HepG2 (cell line): Measurements from ENCODE around the gene CAPN2. TPM values are rescaled to one million over a fixed set of nuclear protein-coding genes. Genes with fewer than 3 reads are reported as not detected.
A peak's percentile ranks its signal among the peaks of the same experiment; 100 is the strongest.

Experiments
- ATAC-seq: fragments of 200-7000 bp; cut with Tn5 transposase; 3 replicates; pipeline ENCODE4 v1.9.1; 2020; ENCODE audit warnings: mild to moderate bottlenecking, moderate library complexity
- BruUV-seq: library from RNA; stranded (reverse); fragments of 400-500 nt; replicated peaks from 2 replicates; lab custom pipeline; 2021; lab: Mats Ljungman, UMichigan
- CTCF ChIA-PET: fragments of 300-600 bp; formaldehyde crosslinking; extraction: SDS; loops from one replicate; lab custom pipeline; 2021; ENCODE audit warnings: low total read pairs, inconsistent platforms, low intra/inter-chr PET ratio; lab: Yijun Ruan, JAX
- POLR2A ChIA-PET: fragments of 350-600 bp; sonication (Branson Sonifier 250); formaldehyde crosslinking; loops from one replicate; lab custom pipeline; 2020; ENCODE audit warnings: antibody characterized with exemption, inconsistent platforms; lab: Yijun Ruan, JAX
- DNase-seq: peaks from one replicate; pipeline ENCODE4 v3.0.0-alpha.2; 2015; ENCODE audit warnings: low spot score
- FAIRE-seq: peaks from 3 replicates; lab custom pipeline; 2011; peaks lifted over from hg19 to GRCh38; lab: Jason Lieb, UNC
- H2AFZ ChIP-seq: one replicate; pipeline ENCODE4 v1.6.1; 2011; ENCODE audit warnings: low read length, inconsistent platforms
- H3K27ac ChIP-seq: fragments of 300-600 bp; 3 replicates; pipeline ENCODE4 v1.8.0; 2011; ENCODE audit warnings: mixed run types, mild to moderate bottlenecking, mixed read lengths, low read length, inconsistent platforms; ENCODE audit not compliant: insufficient read depth; ENCODE audit errors: extremely low read length
- H3K27me3 ChIP-seq, 2 experiments: fragments of 200-600 bp in 1 of 2; 2 replicates in 1 of 2; 3 replicates in 1 of 2; pipeline versions ENCODE4 v1.6.0 to v1.8.0; 2011; ENCODE audit warnings: low read length in 2 of 2, mild to moderate bottlenecking in 2 of 2, moderate library complexity in 2 of 2, inconsistent platforms in 1 of 2; ENCODE audit not compliant: insufficient read depth in 2 of 2, control insufficient read depth in 1 of 2
- H3K36me3 ChIP-seq, 2 experiments: fragments of 200-600 bp in 1 of 2; replicated peaks in 1 of 2; 2 replicates in 1 of 2; 3 replicates in 1 of 2; pipeline versions ENCODE4 v1.5.1 to v1.8.0; 2011; ENCODE audit warnings: low read length in 2 of 2, inconsistent platforms in 1 of 2; ENCODE audit not compliant: insufficient read depth in 2 of 2, control insufficient read depth in 1 of 2
- H3K4me1 ChIP-seq: 2 replicates; pipeline ENCODE4 v1.5.1; 2012; ENCODE audit warnings: low read length, inconsistent platforms; ENCODE audit not compliant: insufficient read depth
- H3K4me2 ChIP-seq: 2 replicates; pipeline ENCODE4 v1.6.0; 2011; ENCODE audit warnings: low read depth, low read length, inconsistent platforms
- H3K4me3 ChIP-seq, 3 experiments: fragments of 200-600 bp in 1 of 3; sonication (generic), shearing (Covaris generic) in 1 of 3; replicated peaks in 1 of 3; 2 replicates each; pipeline ENCODE4 v1.5.1; 2011 to 2016; ENCODE audit warnings: low read length in 3 of 3, inconsistent platforms in 2 of 3, low read depth in 2 of 3, mild to moderate bottlenecking in 2 of 3, control low read depth in 1 of 3, mixed read lengths in 1 of 3; ENCODE audit not compliant: insufficient read depth in 1 of 3
- H3K79me2 ChIP-seq: one replicate; pipeline ENCODE4 v1.6.1; 2011; ENCODE audit warnings: low read length, inconsistent platforms; ENCODE audit not compliant: insufficient read depth
- H3K9ac ChIP-seq: 2 replicates; pipeline ENCODE4 v1.6.0; 2011; ENCODE audit warnings: mild to moderate bottlenecking, low read depth, low read length, inconsistent platforms; ENCODE audit not compliant: insufficient read depth
- H3K9me3 ChIP-seq: 2 replicates; pipeline ENCODE4 v1.5.1; 2012; ENCODE audit warnings: mild to moderate bottlenecking, low read length
- H4K20me1 ChIP-seq: 2 replicates; pipeline ENCODE4 v1.6.0; 2011; ENCODE audit warnings: inconsistent platforms, mild to moderate bottlenecking, low read length, moderate library complexity; ENCODE audit not compliant: insufficient read depth
- CEBPB ChIP-seq: IDR thresholded peaks from 2 replicates; pipeline ENCODE4 v1.6.1; 2011; ENCODE audit warnings: low read depth, low read length, improper control_type of control experiment, borderline replicate concordance
- MED1 ChIP-seq: sonication (generic); formaldehyde crosslinking; IDR thresholded peaks from 2 replicates; pipeline ENCODE4 v1.4.0; 2020; ENCODE audit warnings: missing genetic modification reagents
- PAF1 ChIP-seq: IDR thresholded peaks from 2 replicates; pipeline ENCODE4 v1.6.1; 2016; ENCODE audit warnings: missing genetic modification reagents, missing compliant biosample characterization
- PAWR ChIP-seq: sonication (generic); formaldehyde crosslinking; IDR thresholded peaks from 2 replicates; pipeline ENCODE4 v1.4.0; 2020; ENCODE audit warnings: missing genetic modification reagents, mild to moderate bottlenecking, borderline replicate concordance
- ZNF709 ChIP-seq: sonication (generic); formaldehyde crosslinking; IDR thresholded peaks from 2 replicates; pipeline ENCODE4 v1.5.0; 2020; ENCODE audit warnings: mild to moderate bottlenecking, missing genetic modification reagents
- ZNF775 ChIP-seq: sonication (generic); formaldehyde crosslinking; IDR thresholded peaks from 2 replicates; pipeline ENCODE4 v1.4.0; 2020; ENCODE audit warnings: missing genetic modification reagents, mild to moderate bottlenecking, moderate library complexity, borderline replicate concordance
- ZSCAN5A ChIP-seq: sonication (generic); formaldehyde crosslinking; IDR thresholded peaks from 2 replicates; pipeline ENCODE4 v1.8.0; 2022; ENCODE audit warnings: mild to moderate bottlenecking, missing genetic modification reagents, borderline replicate concordance
- WGBS: methylation state at CpG from one replicate; pipeline ENCODE4 v1.1.6; 2017; ENCODE audit warnings: low lambda C conversion rate; 5-methylcytosine and 5-hydroxymethylcytosine counted together
- in situ Hi-C: cut with HindIII; loops from 2 replicates; pipeline ENCODE4 v1.10.0; 2017; ENCODE audit warnings: low pct_unique_long_range_greater_than_20kb; ENCODE audit not compliant: extremely low pct_ligation_motif_present
- intact Hi-C: fragments of 100-400 bp; cut with micrococcal nuclease; formaldehyde crosslinking; loops from one replicate; pipeline ENCODE4 v1.10.0; 2022; ENCODE audit not compliant: unreplicated experiment
- polyA plus RNA-seq, 8 experiments: library from polyadenylated mRNA; depleted of rRNA in 3 of 8; stranded (reverse) in 7 of 8; unstranded in 1 of 8; fragments of >200 nt; fragmentation: Illumina TruSeq in 4 of 8; extraction: Trizol in 4 of 8; gene quantifications; 2 replicates each; pipeline versions ENCODE4 v1.2.1 to v1.2.3, GENCODE V29; 2011 to 2016; ENCODE audit warnings: low read depth in 4 of 8, missing spikeins in 1 of 8, mixed read lengths in 1 of 8; ENCODE audit not compliant: insufficient read depth in 1 of 8
- total RNA-seq, 5 experiments: library from RNA; depleted of rRNA; stranded (reverse); fragments of >200 nt; fragmentation: Illumina TruSeq; extraction: Trizol; gene quantifications; 2 replicates each; pipeline ENCODE4 v1.2.3, GENCODE V29; 2016; ENCODE audit warnings: low read depth in 1 of 5

Gene CAPN2
- total and polyA plus RNA-seq, 2 of the 13 experiments (the other 11 are each of a cell fraction or from before 2014, with no cell fraction given) = 6.2 to 7.4 TPM

- intact Hi-C loops (no loop called here), in situ Hi-C loops (no loop called here)
- ChIA-PET CTCF (no interaction called here), POLR2A (no interaction called here)
- Histone ChIP-seq H3K79me2 (no peaks in the 10 kb centered on the region), H3K36me3 (no peaks in the 10 kb centered on the region), H3K4me2 (no peak overlapping the region), H4K20me1 (no peaks in the 10 kb centered on the region), H3K27ac (no peak overlapping the region), H3K4me3 (no peak overlapping the region), H3K9ac (no peak overlapping the region), H3K9me3 (no peaks in the 10 kb centered on the region), H2AFZ (no peak overlapping the region), H3K4me1 (peaks cover 9% of the 10 kb centered on the region), H3K27me3 (peaks cover 0 to 10% of the 10 kb centered on the region in 2 experiments; a peak in 1 of 5 replicates)
- FAIRE-seq (no peak), ATAC-seq (no peak), DNase-seq (no peak)
- TF ChIP-seq ZNF775 (CRISPR knock-in tag) (no peak), MED1 (CRISPR knock-in tag) (no peak), PAWR (no peak), ZNF709 (CRISPR knock-in tag) (no peak), PAF1 (CRISPR knock-in tag) (no peak)
- WGBS = 29% methylated on average over 5 of the region's 5 CpGs
- no TSS peak for BruUV-seq
These were observed 49.4 kb upstream of the CAPN2 start for GRCh38 chr1:223662943-223663342.

- Histone ChIP-seq H4K20me1 (no peaks in the 10 kb centered on the region), H2AFZ (no peak overlapping the region), H3K27ac (no peak overlapping the region), H3K4me3 (no peak overlapping the region), H3K9me3 (no peaks in the 10 kb centered on the region), H3K36me3 (no peaks in the 10 kb centered on the region), H3K27me3 (peaks cover 0 to 10% of the 10 kb centered on the region in 2 experiments; a peak in 1 of 5 replicates), H3K4me1 (peaks cover 9% of the 10 kb centered on the region), H3K9ac (no peak overlapping the region), H3K79me2 (no peaks in the 10 kb centered on the region), H3K4me2 (no peak overlapping the region)
- FAIRE-seq (no peak), ATAC-seq (no peak), DNase-seq (no peak)
- no TSS peak for BruUV-seq
- 45% methylated on average over 5 of the region's 5 CpGs for WGBS
- peak; percentile 85 for TF ChIP-seq CEBPB
- no peak for TF ChIP-seq ZSCAN5A (CRISPR knock-in tag)
- ChIA-PET CTCF (no interaction called here), POLR2A (interaction anchor here (0.6 kb wide), 1 partner anchor 42 kb away, joined by 3 read pairs; no protein-coding TSS in a partner anchor)
- in situ Hi-C loops (no loop called here), intact Hi-C loops (no loop called here)
These were observed 48.2 kb upstream of the CAPN2 start for GRCh38 chr1:223664106-223664505.
